ENCODE data around the gene LGALS3. TPM values are rescaled to one million over a fixed set of nuclear protein-coding genes. Genes with fewer than 3 reads are reported as not detected.
"Not testable (repeated sequence)": the region's sequence is repeated elsewhere in the genome, so short reads cannot be mapped to it uniquely, and the experiment has no call there.

Gene LGALS3
- total RNA-seq (10 to 100 TPM in 4 of 5 donors, 1 to 10 TPM in 1; 4.1 to 57.7 (median 35.8) TPM), total RNA-seq (6.3 to 355 (median 15.2) reads per million in 29 experiments)
- 22.5 TPM for total RNA-seq (2013)

DNA sequence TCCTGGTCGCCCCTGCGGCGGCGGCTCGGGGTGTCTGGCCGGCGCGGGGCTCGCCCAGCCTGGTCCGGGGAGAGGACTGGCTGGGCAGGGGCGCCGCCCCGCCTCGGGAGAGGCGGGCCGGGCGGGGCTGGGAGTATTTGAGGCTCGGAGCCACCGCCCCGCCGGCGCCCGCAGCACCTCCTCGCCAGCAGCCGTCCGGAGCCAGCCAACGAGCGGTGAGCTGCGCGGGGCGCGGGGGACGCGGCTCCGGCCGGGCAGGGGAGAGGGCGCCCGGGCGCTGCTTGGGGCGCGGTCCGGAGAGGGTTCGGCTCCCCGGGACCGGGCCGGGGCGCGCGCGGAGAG is at the start of gene LGALS3:
TSS of gene LGALS3 (plus strand) at position 167 of the 342 bp plus-strand sequence. CDS start 8,122 bp downstream, outside the sequence.
- Histone ChIP-seq H3K9me3 (no peaks in the 10 kb centered on the region), H3K4me3 (ENCODE audit: control insufficient read depth in 1 of 2, extremely low read depth in 1 of 2, low read length in 1 of 2) (peak within 1 kb of the TSS; percentile 51 to 75), H3K36me3 (ENCODE audit: control insufficient read depth in 2 of 2, extremely low read depth in 1 of 2, insufficient read depth in 1 of 2, low read length in 1 of 2) (no peaks in the 10 kb centered on the region), H3K4me1 (ENCODE audit: control insufficient read depth in 1 of 2, extremely low read depth in 1 of 2, insufficient read depth in 2 of 2, low read length in 2 of 2) (peaks cover 0 to 23% of the 10 kb centered on the region in 2 experiments), H3K27me3 (replicated peaks in 1 of 2; ENCODE audit: control insufficient read depth in 2 of 2, extremely low read depth in 1 of 2, insufficient read depth in 2 of 2, low read length in 1 of 2) (peaks cover 9 to 16% of the 10 kb centered on the region in 2 experiments), H3K27ac (ENCODE audit: low read length) (peak within 1 kb of the TSS; percentile 22)
- ATAC-seq (replicated peaks in 1 of 4): peak; percentile 57 to 68 (median 67)
- ChIA-PET CTCF (no interaction called here), POLR2A (interaction anchor here in 1 of 2 donors (0.6 kb wide), 1 partner anchor 39 kb away, joined by 5 read pairs; no protein-coding TSS in a partner anchor)
- H3K27me3 Mint-ChIP-seq: peaks cover 8 to 32% of the 10 kb centered on the region in 2 donors
- no peaks in the 10 kb centered on the region for H3K36me3 Mint-ChIP-seq
- peaks cover 18 to 45% (median 28%) of the 10 kb centered on the region in 3 donors for H3K4me1 Mint-ChIP-seq
- H3K9me3 Mint-ChIP-seq: no peaks in the 10 kb centered on the region
- peak in 13 of 35 experiments; percentile 0 to 48 (median 18) for DNase-seq
- H3K4me3 Mint-ChIP-seq: peak within 1 kb of the TSS; percentile 76 to 82 (median 78)
- H3K27ac Mint-ChIP-seq: peak within 1 kb of the TSS; percentile 52 to 63
- WGBS (ENCODE audit: insufficient coverage): under 1% methylated on average over 50 of the region's 50 CpGs

GRCh38 chr14:55079961-55080360 is 49.1 kb upstream of the LGALS3 start:
- POLR2A ChIA-PET: interaction anchor here in 1 of 2 donors (0.5 to 0.6 kb wide), 2 partner anchors 8 to 39 kb away, joined by 3 to 6 read pairs; no protein-coding TSS in a partner anchor
- H3K36me3 Mint-ChIP-seq; DNase-seq; H3K36me3 ChIP-seq (ENCODE audit: control insufficient read depth in 2 of 2, extremely low read depth in 1 of 2, insufficient read depth in 1 of 2, low read length in 1 of 2); H3K9me3 ChIP-seq; ATAC-seq (replicated peaks in 1 of 4); H3K4me3 ChIP-seq (ENCODE audit: control insufficient read depth in 1 of 2, extremely low read depth in 1 of 2, low read length in 1 of 2); H3K27me3 Mint-ChIP-seq; H3K9me3 Mint-ChIP-seq; H3K4me3 Mint-ChIP-seq; H3K27ac Mint-ChIP-seq; H3K27ac ChIP-seq (ENCODE audit: low read length); CTCF ChIA-PET; H3K27me3 ChIP-seq (replicated peaks in 1 of 2; ENCODE audit: control insufficient read depth in 2 of 2, extremely low read depth in 1 of 2, insufficient read depth in 2 of 2, low read length in 1 of 2); H3K4me1 ChIP-seq (ENCODE audit: control insufficient read depth in 1 of 2, extremely low read depth in 1 of 2, insufficient read depth in 2 of 2, low read length in 2 of 2): not testable (repeated sequence)
- H3K4me1 Mint-ChIP-seq: peaks cover 8 to 11% (median 10%) of the 10 kb centered on the region in 3 donors
- WGBS (ENCODE audit: insufficient coverage): no CpG with 5 or more reads among the region's 6 CpGs

GRCh38 chr14:55084401-55085059 is 44.5 kb upstream of the LGALS3 start:
- Mint-ChIP-seq H3K36me3 (no peaks in the 10 kb centered on the region), H3K4me1 (peaks cover 0 to 2% (median 2%) of the 10 kb centered on the region in 3 donors), H3K9me3 (no peaks in the 10 kb centered on the region), H3K4me3 (no peak overlapping the region), H3K27ac (no peak overlapping the region), H3K27me3 (no peaks in the 10 kb centered on the region)
- Histone ChIP-seq H3K4me3 (ENCODE audit: control insufficient read depth in 1 of 2, extremely low read depth in 1 of 2, low read length in 1 of 2) (no peak overlapping the region), H3K27me3 (replicated peaks in 1 of 2; ENCODE audit: control insufficient read depth in 2 of 2, extremely low read depth in 1 of 2, insufficient read depth in 2 of 2, low read length in 1 of 2) (peaks cover 0 to 2% of the 10 kb centered on the region in 2 experiments), H3K4me1 (ENCODE audit: control insufficient read depth in 1 of 2, extremely low read depth in 1 of 2, insufficient read depth in 2 of 2, low read length in 2 of 2) (peaks cover 0 to 4% of the 10 kb centered on the region in 2 experiments), H3K27ac (ENCODE audit: low read length) (no peak overlapping the region), H3K36me3 (ENCODE audit: control insufficient read depth in 2 of 2, extremely low read depth in 1 of 2, insufficient read depth in 1 of 2, low read length in 1 of 2) (no peaks in the 10 kb centered on the region), H3K9me3 (no peaks in the 10 kb centered on the region)
- ATAC-seq (replicated peaks in 1 of 4): no peak
- ChIA-PET POLR2A (interaction anchor here in 1 of 2 donors (1.0 kb wide), 1 partner anchor 12 kb away, joined by 5 read pairs; no protein-coding TSS in a partner anchor), CTCF (interaction anchor here (0.6 to 1.7 kb wide), 4 partner anchors 13 to 77 kb away, joined by 3 to 7 read pairs (median 4); no protein-coding TSS in a partner anchor)
- no peak for DNase-seq

DNA sequence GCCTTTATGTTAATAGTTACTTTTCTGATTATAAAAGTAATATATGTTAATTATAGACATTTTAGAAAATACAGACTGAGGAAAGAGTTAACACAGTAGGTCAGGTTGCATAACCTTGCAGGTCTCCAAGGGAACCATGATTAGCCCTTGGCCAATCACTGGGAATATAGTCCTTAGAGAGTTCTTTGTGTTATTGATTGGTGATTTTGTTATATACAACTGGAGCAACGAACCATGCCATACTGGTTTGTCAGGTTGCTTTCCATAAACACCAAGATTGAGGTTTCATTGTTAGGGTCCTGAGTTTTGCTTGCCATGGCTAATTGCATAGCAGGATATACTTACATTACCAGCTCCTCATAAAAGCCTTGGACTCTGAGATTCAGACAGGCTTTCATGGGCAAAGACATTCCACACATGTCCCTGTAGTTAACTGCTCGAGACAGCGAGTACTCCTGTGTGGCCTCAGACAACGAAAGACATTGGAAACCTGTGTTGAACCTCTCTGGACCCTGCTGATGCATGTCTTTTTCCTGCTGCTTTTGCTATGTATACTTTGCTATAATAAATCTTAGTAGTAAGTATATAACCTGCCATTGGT is 43.9 kb upstream of the LGALS3 start:
- no peak overlapping the region for H3K4me3 ChIP-seq (ENCODE audit: control insufficient read depth in 1 of 2, extremely low read depth in 1 of 2, low read length in 1 of 2)
- H3K9me3 Mint-ChIP-seq: no peaks in the 10 kb centered on the region
- no peaks in the 10 kb centered on the region for H3K36me3 ChIP-seq (ENCODE audit: control insufficient read depth in 2 of 2, extremely low read depth in 1 of 2, insufficient read depth in 1 of 2, low read length in 1 of 2)
- WGBS (ENCODE audit: insufficient coverage): 92% methylated on average over 2 of the region's 4 CpGs
- no peaks in the 10 kb centered on the region for H3K9me3 ChIP-seq
- H3K27me3 ChIP-seq (replicated peaks in 1 of 2; ENCODE audit: control insufficient read depth in 2 of 2, extremely low read depth in 1 of 2, insufficient read depth in 2 of 2, low read length in 1 of 2): peaks cover 0 to 2% of the 10 kb centered on the region in 2 experiments
- ChIA-PET POLR2A (no interaction called here), CTCF (interaction anchor here (0.6 to 1.7 kb wide), 2 partner anchors 15 to 76 kb away, joined by 3 to 4 read pairs; no protein-coding TSS in a partner anchor)
- DNase-seq: no peak
- ATAC-seq (replicated peaks in 1 of 4): no peak
- no peak overlapping the region for H3K4me3 Mint-ChIP-seq
- peaks cover 0 to 4% of the 10 kb centered on the region in 2 experiments for H3K4me1 ChIP-seq (ENCODE audit: control insufficient read depth in 1 of 2, extremely low read depth in 1 of 2, insufficient read depth in 2 of 2, low read length in 2 of 2)
- H3K27me3 Mint-ChIP-seq: no peaks in the 10 kb centered on the region
- H3K36me3 Mint-ChIP-seq: no peaks in the 10 kb centered on the region
- H3K4me1 Mint-ChIP-seq: peaks cover 0 to 3% (median 2%) of the 10 kb centered on the region in 3 donors
- no peak overlapping the region for H3K27ac ChIP-seq (ENCODE audit: low read length)
- no peak overlapping the region for H3K27ac Mint-ChIP-seq

- no peak overlapping the region for H3K4me3 ChIP-seq (ENCODE audit: control insufficient read depth in 1 of 2, extremely low read depth in 1 of 2, low read length in 1 of 2)
- no peak overlapping the region for H3K27ac ChIP-seq (ENCODE audit: low read length)
- H3K9me3 ChIP-seq: no peaks in the 10 kb centered on the region
- DNase-seq (no peak), ATAC-seq (replicated peaks in 1 of 4) (no peak)
- CTCF ChIA-PET: interaction anchor here in 1 of 2 donors (1.1 kb wide), 1 partner anchor 69 kb away, joined by 3 read pairs; no protein-coding TSS in a partner anchor
- no peak overlapping the region for H3K27ac Mint-ChIP-seq
- H3K9me3 Mint-ChIP-seq: no peaks in the 10 kb centered on the region
- H3K36me3 Mint-ChIP-seq: no peaks in the 10 kb centered on the region
- no peaks in the 10 kb centered on the region for H3K36me3 ChIP-seq (ENCODE audit: control insufficient read depth in 2 of 2, extremely low read depth in 1 of 2, insufficient read depth in 1 of 2, low read length in 1 of 2)
- H3K4me3 Mint-ChIP-seq: no peak overlapping the region
- no peaks in the 10 kb centered on the region for H3K27me3 ChIP-seq (replicated peaks in 1 of 2; ENCODE audit: control insufficient read depth in 2 of 2, extremely low read depth in 1 of 2, insufficient read depth in 2 of 2, low read length in 1 of 2)
- H3K4me1 Mint-ChIP-seq: peaks cover 0 to 3% (median 2%) of the 10 kb centered on the region in 3 donors
- H3K4me1 ChIP-seq (ENCODE audit: control insufficient read depth in 1 of 2, extremely low read depth in 1 of 2, insufficient read depth in 2 of 2, low read length in 2 of 2): peaks cover 0 to 4% of the 10 kb centered on the region in 2 experiments
- POLR2A ChIA-PET: interaction anchor here (0.6 to 0.7 kb wide), 3 partner anchors 22 to 34 kb away, joined by 4 to 6 read pairs (median 4); no protein-coding TSS in a partner anchor
- H3K27me3 Mint-ChIP-seq: no peaks in the 10 kb centered on the region
- 93% methylated on average over 9 of the region's 9 CpGs for WGBS (ENCODE audit: insufficient coverage)
These were observed 42.1 kb upstream of the LGALS3 start for GRCh38 chr14:55086938-55087337.

- no peaks in the 10 kb centered on the region for H3K36me3 ChIP-seq (ENCODE audit: control insufficient read depth in 2 of 2, extremely low read depth in 1 of 2, insufficient read depth in 1 of 2, low read length in 1 of 2)
- no peak overlapping the region for H3K4me3 ChIP-seq (ENCODE audit: control insufficient read depth in 1 of 2, extremely low read depth in 1 of 2, low read length in 1 of 2)
- Mint-ChIP-seq H3K27me3 (no peaks in the 10 kb centered on the region), H3K4me1 (peaks cover 0 to 3% (median 2%) of the 10 kb centered on the region in 3 donors), H3K36me3 (no peaks in the 10 kb centered on the region), H3K27ac (no peak overlapping the region), H3K9me3 (no peaks in the 10 kb centered on the region), H3K4me3 (no peak overlapping the region)
- DNase-seq (no peak), ATAC-seq (replicated peaks in 1 of 4) (no peak)
- peaks cover 0 to 4% of the 10 kb centered on the region in 2 experiments for H3K4me1 ChIP-seq (ENCODE audit: control insufficient read depth in 1 of 2, extremely low read depth in 1 of 2, insufficient read depth in 2 of 2, low read length in 2 of 2)
- no peak overlapping the region for H3K27ac ChIP-seq (ENCODE audit: low read length)
- H3K27me3 ChIP-seq (replicated peaks in 1 of 2; ENCODE audit: control insufficient read depth in 2 of 2, extremely low read depth in 1 of 2, insufficient read depth in 2 of 2, low read length in 1 of 2): no peaks in the 10 kb centered on the region
- H3K9me3 ChIP-seq: no peaks in the 10 kb centered on the region
- ChIA-PET CTCF (interaction anchor here (0.8 to 2.6 kb wide), 3 partner anchors 12 to 82 kb away, joined by 4 to 40 read pairs (median 5); no protein-coding TSS in a partner anchor), POLR2A (no interaction called here)
These were observed 40.7 kb upstream of the LGALS3 start for GRCh38 chr14:55088356-55088755.

Data from T-cell (primary cell).